HG03571 (cell line): Measurements from ENCODE around the gene ZFYVE28.

Experiments
- ATAC-seq: cut with Tn5 transposase; IDR thresholded peaks from one replicate; pipeline ENCODE4 v1.9.1; 2021; ENCODE audit not compliant: unreplicated experiment

Gene ZFYVE28

GRCh38 chr4:2335729-2336101, 82.7 kb downstream of the ZFYVE28 start:
- no peak for ATAC-seq

GRCh38 chr4:2334826-2335728, 83.4 kb downstream of the ZFYVE28 start:
- no peak for ATAC-seq

GRCh38 chr4:2333916-2334644, 84.4 kb downstream of the ZFYVE28 start:
- ATAC-seq: no peak

- ATAC-seq: no peak
These were observed 85.0 kb downstream of the ZFYVE28 start for GRCh38 chr4:2333356-2333841.

DNA sequence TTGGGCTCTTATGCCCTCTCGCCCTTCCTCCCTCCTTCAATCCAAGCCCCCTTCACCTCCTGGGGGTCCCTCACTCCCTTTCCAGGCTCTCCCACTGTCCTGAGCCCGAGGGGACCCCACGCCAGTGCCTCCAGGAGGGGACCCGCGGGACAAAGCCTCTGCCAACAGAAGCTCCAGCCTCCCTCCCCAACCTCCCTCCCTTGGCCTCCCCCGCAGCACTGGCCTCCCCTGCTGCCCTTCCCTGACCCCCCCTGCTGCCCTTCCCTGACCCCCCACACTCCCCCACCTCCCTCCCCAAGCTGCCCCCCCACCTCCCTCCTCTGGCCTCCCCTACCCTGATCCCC, 85.5 kb downstream of the ZFYVE28 start:
- ATAC-seq: no peak

DNA sequence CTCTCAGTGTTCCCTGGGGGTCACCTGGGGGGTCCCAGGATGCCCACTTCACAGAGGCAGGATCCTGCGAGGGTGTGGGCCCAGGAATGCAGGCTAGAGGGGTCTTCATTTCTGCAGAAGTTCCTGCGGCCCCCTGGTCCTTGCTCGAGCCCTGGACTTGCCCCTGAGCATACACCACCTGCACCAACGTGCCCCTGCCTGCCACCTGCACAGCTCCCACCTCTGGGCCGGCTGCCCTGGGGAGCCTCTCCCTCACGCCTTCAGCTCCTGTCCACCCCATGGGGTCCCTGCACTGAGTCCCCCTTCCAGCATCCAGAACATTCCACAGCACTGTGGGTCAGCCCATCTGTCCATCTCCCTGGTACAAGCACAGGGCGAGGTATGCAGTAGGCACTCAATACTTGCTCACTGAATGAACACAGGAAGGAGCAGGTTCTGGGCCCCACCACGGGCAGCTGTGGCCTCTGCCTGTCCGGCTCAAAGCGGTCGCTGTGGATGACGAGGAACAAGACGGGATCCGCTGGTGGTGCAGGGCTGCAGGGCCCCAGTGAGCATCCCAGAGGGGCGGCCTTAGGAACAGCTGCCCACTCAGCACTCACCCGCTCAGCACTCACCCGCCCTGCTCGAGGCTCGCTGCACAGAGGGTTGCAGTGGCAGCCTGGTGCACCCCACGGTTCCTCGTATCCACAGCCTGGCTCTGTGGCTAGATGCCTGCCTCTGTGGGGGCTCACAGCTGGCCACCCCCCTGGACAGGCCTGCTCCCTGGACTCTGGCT, 86.1 kb downstream of the ZFYVE28 start:
- no peak for ATAC-seq

DNA sequence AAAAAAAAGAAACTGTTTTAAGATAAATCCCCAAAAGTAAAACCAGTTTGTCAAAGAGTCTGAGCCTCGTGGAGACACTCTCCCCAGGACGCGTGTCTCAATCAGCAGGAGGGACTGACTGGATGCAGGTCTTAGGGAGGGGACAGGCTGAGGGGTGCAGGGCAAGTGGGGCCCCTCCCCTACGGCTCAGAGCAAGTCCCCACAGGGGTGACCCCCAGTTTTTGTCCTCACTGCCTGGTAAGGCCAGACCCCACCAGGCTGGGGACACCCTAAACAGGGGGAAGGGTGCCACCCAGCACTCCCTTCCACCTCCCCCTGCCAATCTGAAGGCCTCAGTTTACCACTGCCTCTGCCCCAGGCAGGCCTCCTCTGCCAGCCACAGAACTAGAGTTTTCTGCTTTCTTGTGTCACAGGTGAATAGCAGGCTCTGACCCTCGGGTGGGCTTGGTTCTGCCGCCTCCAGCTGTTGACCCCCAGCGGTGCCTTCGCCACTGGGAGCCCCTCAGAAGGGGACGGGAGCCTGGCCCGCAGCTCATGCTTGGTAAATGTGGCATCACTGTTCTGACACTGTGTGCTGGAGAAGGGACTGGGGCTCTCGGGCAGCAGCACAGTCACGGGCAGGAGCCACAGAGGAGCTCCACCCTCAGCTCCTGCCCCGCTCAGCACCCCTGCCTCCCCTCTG, 86.8 kb downstream of the ZFYVE28 start:
- no peak for ATAC-seq

DNA sequence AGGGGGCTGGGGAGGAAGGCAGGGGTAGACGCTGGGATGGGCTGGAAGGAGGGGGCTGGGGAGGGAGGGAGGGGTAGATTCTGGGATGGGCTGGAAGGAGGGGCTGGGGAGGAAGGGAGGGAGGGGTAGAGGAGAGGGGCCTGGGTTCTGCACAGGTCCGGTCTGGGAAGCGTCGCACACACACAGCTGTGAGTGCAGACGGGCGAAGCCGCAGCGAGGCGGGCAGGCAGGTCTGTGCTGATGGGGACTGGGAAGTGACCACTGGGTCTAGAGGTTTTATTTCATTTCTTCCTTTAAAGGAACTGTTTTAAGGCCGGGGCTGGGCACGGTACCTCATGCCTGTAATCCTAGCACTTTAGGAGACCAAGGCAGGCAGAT, 87.4 kb downstream of the ZFYVE28 start:
- ATAC-seq: no peak

DNA sequence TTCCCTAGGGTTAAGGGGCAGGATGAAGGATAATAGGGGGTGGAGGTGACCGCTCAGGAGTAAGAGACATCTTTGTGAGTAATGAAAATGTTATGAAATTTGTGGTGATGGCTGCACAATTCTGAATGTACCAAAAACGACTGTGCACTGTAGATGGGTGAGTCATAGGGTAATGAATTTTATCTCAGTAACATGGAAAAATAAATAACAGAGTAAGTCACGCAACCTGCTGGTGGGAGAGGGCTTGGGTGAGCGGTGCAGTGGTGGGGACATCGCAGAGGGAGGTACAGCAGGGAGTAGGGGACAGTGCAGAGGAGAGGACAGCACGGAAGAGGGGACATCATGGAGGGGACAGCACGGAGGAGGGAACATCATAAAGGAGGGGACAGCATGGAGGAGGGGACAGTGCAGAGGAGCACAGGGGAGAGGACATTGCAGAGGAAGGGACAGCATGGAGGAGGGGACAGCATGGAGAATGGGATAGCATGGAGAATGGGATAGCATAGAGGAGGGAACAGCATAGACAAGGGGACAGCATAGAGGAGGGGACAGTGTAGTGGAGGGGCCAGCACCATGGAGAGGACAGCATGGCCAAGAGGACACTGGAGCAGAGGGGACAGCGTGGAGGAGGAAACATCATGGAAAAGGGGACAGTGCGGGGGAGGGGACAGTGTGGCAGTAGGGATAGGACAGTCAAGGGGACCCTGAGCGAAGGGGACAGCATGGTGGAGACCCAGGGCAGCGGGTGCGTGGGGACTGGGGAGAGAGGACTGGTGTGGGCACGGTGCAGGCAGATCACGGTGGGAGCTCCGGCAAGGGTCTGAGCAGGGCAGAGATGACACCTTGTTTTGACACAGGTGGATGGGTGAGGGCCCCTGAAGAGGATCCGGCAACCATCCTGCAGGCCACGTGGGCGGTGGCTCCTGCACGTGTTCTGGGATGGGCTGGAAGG, 88.1 kb downstream of the ZFYVE28 start:
- ATAC-seq: no peak

GRCh38 chr4:2327579-2327978, 90.9 kb downstream of the ZFYVE28 start:
- no peak for ATAC-seq

GRCh38 chr4:2324891-2325290, 93.6 kb downstream of the ZFYVE28 start:
- ATAC-seq: no peak

- ATAC-seq: no peak
These were observed 95.6 kb downstream of the ZFYVE28 start for GRCh38 chr4:2322841-2323240.

DNA sequence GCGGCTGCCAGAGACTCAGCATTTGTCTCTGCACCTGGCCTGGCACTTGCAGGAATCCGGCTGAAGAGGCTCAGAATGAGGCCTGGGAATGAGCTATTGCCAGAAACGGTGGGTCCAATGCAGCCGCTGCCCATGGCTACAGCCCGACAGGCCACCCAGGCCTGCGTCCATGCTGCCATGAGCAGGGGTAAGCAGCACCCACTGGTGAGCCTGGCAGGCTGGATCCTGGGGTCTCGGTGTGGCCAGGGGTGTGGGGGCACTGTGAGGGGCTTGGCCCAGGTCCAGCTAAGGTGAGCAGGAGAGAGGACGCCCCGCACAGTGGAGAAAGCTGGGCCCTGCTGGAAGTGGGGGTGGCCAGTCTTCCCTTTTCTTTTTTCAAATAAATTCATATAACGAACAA, 96.2 kb downstream of the ZFYVE28 start:
- ATAC-seq: no peak

DNA sequence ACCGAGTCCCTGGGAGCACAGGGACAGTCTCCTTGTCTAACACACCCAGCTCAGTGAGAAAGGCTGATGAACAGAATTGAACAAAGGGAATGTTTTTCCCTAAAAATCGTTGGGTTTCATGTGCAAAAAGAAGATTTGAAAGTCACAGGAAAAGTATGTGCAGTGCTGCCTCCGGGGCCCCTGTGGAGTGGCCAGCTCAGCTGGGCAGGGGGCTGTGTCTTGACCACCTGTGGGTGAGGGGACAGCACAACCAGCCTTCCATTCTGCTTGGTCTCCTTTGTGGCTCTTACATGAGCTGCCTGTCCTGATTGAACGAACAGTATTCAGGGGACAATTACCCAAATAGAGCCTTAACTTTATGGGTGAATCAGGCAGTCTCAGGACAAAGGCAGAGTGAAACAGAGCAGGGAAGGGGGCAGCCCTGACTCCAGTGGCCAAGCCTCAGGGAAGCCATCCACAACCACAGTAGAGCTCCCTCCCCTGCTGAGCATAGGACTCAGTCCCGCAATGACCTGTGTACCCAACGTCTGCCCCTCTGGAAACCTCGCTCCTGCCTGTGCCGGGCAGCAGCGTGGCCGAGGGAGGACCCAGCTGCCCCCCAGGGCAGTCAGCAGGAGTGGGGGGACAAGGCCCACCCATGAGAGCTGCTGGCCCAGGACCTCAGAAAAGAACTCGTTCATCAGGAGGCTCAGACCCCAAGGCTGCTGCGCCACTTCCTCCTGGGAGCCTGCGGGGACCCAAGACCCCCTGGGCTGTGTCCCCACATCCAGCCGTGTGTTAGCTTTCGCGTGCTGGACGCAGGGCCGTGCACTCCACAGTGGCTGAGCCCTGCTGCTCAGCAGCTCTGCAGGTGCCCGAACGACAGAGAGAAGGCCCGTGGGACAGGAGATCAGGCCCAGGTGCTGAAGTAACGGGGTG, 96.9 kb downstream of the ZFYVE28 start:
- ATAC-seq: no peak

DNA sequence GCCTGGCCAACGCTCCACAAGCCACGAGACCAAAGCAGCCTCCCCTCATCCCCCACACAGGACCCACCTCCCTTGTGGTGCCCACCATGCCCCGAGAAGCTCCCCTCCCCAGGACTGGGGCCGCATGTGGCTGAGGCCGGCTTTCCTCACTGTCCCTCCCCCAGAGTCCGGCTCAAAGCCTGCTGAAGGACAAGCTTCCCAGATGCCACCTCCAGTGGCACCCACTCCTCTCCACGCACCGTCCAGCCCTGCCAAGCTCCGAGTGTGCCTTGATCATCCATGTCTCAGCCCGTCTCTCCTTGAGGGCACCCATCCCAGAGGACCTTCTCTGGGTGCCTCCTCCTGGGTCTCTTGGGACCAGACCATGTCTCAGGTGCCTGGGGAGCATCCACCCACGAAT, 97.7 kb downstream of the ZFYVE28 start:
- no peak for ATAC-seq

- no peak for ATAC-seq
These were observed 98.3 kb downstream of the ZFYVE28 start for GRCh38 chr4:2320152-2320551.

DNA sequence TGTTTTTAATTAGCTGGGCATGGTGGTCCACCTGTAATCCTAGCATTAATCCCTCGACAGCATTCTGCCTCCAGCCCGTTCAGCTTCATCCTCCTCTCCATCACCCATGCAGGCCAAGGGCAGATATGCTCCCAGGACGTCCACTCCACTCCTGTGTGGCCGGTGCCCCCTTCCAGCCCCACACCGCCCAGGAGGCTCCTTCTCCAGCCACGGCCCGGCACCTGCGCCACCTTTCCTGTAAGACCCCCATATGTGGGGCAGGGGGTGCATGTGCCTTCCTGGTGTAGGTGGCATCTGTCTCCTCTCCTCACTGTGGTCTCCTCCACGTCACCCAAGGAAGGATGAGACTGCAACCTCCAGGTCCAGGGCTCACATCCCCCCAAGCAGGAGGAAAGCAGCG, 99.6 kb downstream of the ZFYVE28 start:
- no peak for ATAC-seq

DNA sequence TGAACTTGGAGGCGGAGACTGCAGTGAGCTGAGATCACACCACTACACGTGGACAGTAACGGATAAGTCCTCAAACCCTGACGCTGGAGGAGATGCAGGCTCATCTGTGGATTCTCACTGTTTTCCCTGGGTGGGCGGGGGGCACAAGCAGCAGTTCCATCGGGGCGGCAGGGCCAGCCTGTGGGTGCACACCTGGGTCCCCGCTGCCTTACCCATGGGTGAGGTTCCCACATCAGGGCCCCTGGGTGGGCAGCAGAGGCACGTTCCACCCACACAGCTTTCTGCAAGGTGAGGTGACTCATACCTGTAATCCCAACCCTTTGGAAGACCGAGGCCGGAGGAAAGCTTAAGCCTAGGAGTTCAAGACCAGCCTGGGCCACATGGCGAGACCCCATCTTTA, 100.0 kb downstream of the ZFYVE28 start:
- ATAC-seq: no peak

GRCh38 chr4:2313366-2313765, 105.1 kb downstream of the ZFYVE28 start:
- no peak for ATAC-seq
